COLO668 (cell line): Measurements from ENCODE around the gene TEKT3.

Source experiments
- DNase-seq: peaks from one replicate; lab custom pipeline; 2025; ENCODE audit not compliant: unreplicated experiment; lab: John Stamatoyannopoulos, UW

TEKT3 gene

GRCh38 chr17:15267996-15268395, 73.4 kb downstream of the TEKT3 start:
- DNase-seq = no peak

DNA sequence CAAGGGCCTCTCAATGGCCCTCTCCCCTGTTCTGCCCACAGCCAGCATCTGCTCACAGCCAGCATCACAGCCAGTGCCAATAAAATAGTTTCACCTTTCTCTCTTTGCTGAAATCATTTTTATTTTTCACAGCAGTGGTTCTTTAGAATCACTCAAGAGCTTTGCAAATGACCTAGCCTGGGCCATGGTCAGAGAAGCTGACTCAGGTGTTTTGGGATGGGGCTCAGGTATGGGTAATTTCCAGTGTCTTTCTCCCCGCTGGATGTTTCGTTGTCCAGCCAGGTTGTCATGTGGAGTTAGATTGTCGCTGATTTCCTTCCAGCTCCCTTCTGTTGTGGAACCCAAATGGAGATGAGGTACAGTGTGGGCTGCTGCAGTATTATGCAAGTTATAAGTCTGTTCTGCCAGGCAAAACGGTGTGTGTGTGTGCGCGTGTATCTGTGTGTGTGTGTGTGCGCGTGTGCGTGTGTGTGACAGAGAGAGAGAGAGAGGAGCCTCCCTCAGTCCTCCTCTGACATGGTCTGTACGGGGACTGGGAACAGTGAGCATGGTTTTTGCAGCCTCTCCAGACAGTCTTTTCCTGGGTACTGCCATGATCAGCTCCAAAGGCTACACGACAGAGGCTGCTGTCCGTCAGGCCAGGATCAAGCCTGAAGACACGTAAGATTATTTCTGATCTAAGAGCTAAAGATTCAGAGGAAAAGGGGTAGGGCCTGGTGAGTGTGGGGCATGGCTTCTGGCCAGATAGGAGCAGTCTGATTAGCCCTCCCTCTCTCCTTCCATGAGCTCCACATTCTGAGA, 74.9 kb downstream of the TEKT3 start:
- no peak for DNase-seq

GRCh38 chr17:15265131-15265530, 76.3 kb downstream of the TEKT3 start, which contains the start of gene PMP22:
TSS of gene PMP22 (minus strand) at chr17:15265326. CDS start at chr17:15260727, 4,599 bp downstream.
- no peak for DNase-seq

- DNase-seq = no peak
Observed at GRCh38 chr17:15264542-15264941, 76.9 kb downstream of the TEKT3 start.

DNA sequence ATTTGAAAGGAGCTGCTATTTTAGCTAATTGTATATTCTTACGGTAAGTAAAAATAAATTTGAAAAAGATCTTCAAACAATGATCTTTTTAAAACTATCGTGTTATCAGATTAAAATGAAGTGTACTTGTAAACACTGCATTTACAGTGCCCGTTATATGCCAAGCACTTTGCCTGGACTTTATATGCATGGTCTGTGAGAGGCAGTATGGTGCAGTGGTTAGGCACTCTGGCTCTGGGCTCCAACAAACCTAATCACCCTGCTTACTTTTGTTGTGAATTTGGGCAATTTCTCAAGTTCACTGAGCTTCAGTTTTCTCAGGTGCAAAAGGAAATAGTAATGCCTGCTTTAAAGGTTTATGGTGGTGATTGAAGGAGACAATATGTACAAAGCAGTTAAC, 77.7 kb downstream of the TEKT3 start:
- DNase-seq = no peak

DNA sequence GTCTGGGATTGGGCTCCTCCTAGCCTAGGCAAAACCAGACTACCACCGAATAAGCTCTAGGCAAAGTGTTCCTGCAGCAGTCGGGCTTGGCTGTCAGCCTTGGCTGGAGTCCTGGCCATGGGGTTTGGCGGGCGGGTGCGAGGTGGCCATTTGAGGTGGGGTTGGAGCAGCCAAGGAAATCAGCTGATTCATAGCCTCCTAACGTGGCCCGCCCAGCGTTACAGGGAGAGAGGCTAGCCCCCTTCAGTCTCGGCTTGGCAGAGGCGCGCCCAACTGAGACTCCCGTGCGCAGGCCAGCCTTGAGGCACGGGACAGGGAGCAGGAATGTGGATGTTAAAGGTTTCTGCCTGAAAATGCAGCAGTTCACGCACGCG, 78.2 kb downstream of the TEKT3 start:
- no peak for DNase-seq

DNA sequence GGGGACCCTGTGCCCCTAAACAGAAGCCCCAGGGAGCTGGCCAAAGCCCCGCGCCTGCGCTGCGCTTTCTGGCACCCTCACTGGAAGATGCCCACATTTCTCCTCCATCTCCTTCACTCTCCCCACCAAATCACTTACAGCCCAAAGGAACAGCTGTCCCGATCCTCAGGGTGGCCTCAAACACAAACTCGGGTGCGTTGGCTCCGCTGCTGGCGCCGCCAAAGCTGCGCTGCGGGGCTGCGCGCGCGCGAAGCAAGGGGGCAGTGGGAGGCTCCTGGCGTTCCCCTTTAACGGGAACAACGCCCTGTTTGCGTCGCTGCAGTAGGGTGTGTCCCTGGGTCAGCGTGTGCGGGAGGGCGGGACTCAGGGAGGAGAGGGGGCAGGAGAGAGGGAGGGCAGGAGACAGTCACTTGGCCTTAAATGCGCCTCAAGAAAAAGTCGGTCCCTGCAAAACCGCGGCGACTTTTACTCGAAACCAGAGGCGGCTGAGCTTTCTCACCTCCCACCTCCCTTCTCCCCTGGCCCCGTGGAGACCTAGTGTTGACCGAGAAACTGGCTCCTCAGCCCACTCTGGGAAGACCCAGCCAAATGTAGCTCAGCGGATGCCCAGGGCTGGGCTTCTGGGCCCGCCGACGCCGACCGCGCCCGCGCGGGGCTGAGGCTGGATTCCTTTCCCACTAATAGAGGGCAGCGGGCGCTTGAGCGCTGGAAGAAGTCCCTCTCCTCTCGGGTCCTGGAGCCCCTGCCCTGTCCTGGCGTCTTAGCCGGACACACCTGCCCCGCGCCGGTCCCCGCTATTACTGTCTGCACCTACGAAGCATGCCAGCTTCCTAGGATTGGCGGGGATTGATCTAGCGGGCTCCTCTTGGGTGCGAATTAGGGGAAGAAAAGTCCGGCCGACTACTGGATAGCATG, 78.8 kb downstream of the TEKT3 start:
- no peak for DNase-seq

DNA sequence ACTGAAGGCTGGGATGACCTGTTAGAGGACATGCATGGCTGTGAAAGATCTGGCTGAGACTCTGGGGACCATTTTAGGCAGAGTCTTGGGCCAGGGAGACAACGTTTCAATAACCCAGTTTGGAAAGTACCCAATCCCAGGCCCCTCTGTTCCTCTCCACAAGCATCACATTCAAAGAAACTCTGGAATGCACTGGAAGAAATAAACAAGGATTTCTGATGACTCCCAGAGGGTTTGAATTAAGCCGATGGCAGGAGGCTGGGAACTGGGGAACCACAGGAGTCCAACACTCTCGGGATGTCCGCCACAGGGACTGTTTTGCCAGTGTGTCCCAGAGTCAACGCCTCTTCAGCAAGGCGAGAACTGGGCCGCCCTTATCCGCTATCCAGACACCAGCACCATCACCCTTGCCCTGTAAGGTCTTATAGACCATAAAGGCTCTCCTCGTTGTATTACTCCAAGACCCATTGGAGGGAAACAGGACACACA, 79.6 kb downstream of the TEKT3 start:
- no peak for DNase-seq

DNA sequence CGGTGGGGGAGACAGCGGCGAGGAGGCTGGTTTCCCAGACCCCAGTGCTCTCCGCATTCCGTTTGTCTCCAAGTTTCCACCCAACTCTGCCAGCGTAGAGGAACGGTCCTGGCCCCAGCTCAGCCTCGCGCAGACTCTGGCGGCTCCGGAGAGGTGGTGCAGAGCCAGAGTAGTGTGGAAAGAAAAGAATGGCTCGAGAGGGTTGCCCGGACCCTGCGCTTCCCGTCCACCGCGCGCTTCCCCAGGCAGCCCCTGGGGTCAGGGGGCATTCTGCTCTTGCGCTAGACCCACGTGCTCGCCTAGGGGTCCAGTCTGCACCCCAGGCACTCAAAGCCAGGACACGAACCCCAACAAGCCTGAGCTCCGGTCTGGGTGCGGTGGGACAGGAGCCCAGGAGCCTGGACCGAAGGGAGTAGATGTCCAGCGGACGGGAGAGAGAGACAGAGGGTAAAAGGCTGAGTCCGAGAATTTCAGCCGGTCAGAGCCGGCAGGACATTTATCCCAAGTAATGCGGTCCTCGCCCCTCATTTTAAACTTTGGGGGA, 80.1 kb downstream of the TEKT3 start:
- no peak for DNase-seq

- DNase-seq = peak; percentile 36
Observed at GRCh38 chr17:15260376-15261257, 80.8 kb downstream of the TEKT3 start.

DNA sequence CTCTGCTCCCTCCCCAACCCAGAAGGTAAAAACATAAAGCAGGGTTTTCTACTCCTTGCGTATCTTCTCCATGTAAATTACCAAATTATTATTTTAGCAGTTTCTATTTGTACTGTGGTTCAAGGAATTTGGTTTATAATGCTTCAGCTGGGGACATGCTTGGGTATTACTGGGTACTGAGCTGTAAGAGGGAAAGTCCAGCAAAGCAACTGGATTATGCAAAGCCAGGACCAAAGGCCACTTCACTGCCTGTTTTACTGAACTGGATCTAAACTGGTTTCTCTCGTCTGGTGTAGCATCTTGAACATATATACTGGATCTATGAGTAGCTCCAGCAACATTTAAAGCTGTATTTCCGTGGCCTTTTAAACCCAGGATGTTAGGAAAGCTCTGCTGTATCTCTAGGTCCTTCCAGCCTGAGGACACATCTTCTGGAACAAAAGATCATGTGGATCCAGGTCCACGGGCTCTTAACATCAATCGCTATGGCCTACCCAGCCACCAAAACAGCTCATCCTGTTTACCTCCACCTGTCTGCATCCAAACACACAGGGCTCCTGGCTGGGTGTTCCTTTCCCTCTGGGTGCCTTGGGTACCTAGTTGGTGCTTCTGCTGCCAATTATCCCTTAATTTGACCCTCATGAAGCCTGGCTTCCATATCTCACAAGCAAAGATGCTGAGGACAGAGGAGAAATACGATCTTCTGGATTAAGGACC, 83.4 kb downstream of the TEKT3 start:
- no peak for DNase-seq

- peak; percentile 24 for DNase-seq
Observed at GRCh38 chr17:15257258-15257788, 84.1 kb downstream of the TEKT3 start.

DNA sequence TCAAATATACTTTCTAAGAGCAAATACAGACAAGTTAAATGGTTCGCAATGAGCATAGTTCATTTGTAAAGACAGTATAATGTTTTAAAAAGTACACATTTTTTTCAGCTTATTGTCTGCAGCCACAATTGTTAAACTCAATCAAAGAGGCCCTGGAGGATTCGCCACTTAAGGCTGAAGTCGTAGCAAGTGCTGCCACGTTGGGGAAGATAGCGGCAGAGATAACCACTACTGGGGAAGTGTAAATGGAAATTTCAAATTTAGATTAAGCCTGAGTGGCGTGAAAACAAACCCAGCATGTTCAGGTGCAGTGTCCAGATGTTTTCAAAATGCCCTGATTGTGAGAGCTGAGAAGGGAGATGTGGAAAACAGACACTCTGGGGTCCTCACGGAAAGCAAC, 84.7 kb downstream of the TEKT3 start:
- DNase-seq = no peak

- no peak for DNase-seq
Observed at GRCh38 chr17:15255713-15256454, 85.5 kb downstream of the TEKT3 start.
